Gastroesophageal sphincter (tissue), 4 donors: ENCODE data around the gene F2RL2. TPM values are rescaled to one million over a fixed set of nuclear protein-coding genes. Genes with fewer than 3 reads are reported as not detected.

Experiments used
- ATAC-seq: fragments of 150-250 bp; one replicate; pipeline ENCODE4 v1.9.1; 2016; ENCODE audit warnings: mild to moderate bottlenecking, moderate library complexity
- H3K27ac ChIP-seq, 4 donors: fragments of 200-600 bp; sonication (generic) in 3 of 4; 1 replicate in 3 of 4; 2 replicates in 1 of 4; pipeline ENCODE4 v1.5.1; 2016 to 2019
- H3K27me3 ChIP-seq: fragments of 200-600 bp; sonication (generic); one replicate; pipeline ENCODE4 v1.5.1; 2019
- H3K36me3 ChIP-seq, 2 donors: fragments of 200-600 bp; sonication (generic); one replicate each; pipeline ENCODE4 v1.5.1; 2019; ENCODE audit warnings: control low read depth in 1 of 2
- H3K4me1 ChIP-seq, 3 donors: fragments of 200-600 bp; sonication (generic); 1 replicate in 2 of 3; 2 replicates in 1 of 3; pipeline ENCODE4 v1.5.1; 2016 to 2019; ENCODE audit warnings: control low read depth in 2 of 3
- H3K4me3 ChIP-seq, 2 donors: fragments of 200-600 bp; sonication (generic); one replicate each; pipeline ENCODE4 v1.5.1; 2019; ENCODE audit warnings: mild to moderate bottlenecking in 1 of 2, moderate library complexity in 1 of 2
- H3K9me3 ChIP-seq, 3 donors: fragments of 200-600 bp; sonication (generic); one replicate each; pipeline ENCODE4 v1.5.1; 2017 to 2019; ENCODE audit warnings: control low read depth in 2 of 3
- EP300 ChIP-seq: sonication (generic); formaldehyde crosslinking; IDR thresholded peaks from one replicate; pipeline ENCODE4 v1.6.1; 2017; ENCODE audit warnings: antibody characterized with exemption, mild to moderate bottlenecking
- POLR2A ChIP-seq, 2 donors: fragments of 450-650 bp; IDR thresholded peaks; one replicate each; pipeline ENCODE4 v1.6.1; 2017; ENCODE audit warnings: antibody characterized with exemption in 2 of 2, mild to moderate bottlenecking in 2 of 2, moderate library complexity in 1 of 2
- POLR2AphosphoS5 ChIP-seq: sonication (generic); formaldehyde crosslinking; IDR thresholded peaks from one replicate; pipeline ENCODE4 v1.6.1; 2017; ENCODE audit warnings: antibody characterized with exemption
- WGBS, 2 donors: methylation state at CpG; one replicate each; pipeline ENCODE4 v1.1.5; 2018; ENCODE audit warnings: low coverage in 1 of 2; 5-methylcytosine and 5-hydroxymethylcytosine counted together
- total RNA-seq, 4 donors: library from RNA; depleted of rRNA; stranded (reverse); fragments of >200 nt; gene quantifications; one replicate each; pipeline ENCODE4 v1.1.0, GENCODE V29; 2016
- TF ChIP-seq, protein P1 (sequence below), 4 experiments: fragments of 200-600 bp in 2 of 4; fragments of 450-650 bp in 2 of 4; sonication (generic) in 1 of 4; IDR thresholded peaks; one replicate each; pipeline ENCODE4 v1.5.1; 2017 to 2019; ENCODE audit warnings: antibody characterized with exemption in 4 of 4, mild to moderate bottlenecking in 2 of 4, moderate library complexity in 2 of 4

F2RL2 gene
- total RNA-seq, 4 donors from 2014 or later = 2.4 to 8.4 (median 5.1) TPM

- Histone ChIP-seq H3K27me3 (no peaks in the 10 kb centered on the region), H3K4me3 (no peak overlapping the region), H3K36me3 (no peaks in the 10 kb centered on the region), H3K27ac (no peak overlapping the region), H3K9me3 (no peaks in the 10 kb centered on the region), H3K4me1 (no peaks in the 10 kb centered on the region)
- ATAC-seq = no peak
- TF ChIP-seq POLR2A (IDR thresholded peaks at IDR 0.05) = no peak
- TF ChIP-seq, protein P1, sequence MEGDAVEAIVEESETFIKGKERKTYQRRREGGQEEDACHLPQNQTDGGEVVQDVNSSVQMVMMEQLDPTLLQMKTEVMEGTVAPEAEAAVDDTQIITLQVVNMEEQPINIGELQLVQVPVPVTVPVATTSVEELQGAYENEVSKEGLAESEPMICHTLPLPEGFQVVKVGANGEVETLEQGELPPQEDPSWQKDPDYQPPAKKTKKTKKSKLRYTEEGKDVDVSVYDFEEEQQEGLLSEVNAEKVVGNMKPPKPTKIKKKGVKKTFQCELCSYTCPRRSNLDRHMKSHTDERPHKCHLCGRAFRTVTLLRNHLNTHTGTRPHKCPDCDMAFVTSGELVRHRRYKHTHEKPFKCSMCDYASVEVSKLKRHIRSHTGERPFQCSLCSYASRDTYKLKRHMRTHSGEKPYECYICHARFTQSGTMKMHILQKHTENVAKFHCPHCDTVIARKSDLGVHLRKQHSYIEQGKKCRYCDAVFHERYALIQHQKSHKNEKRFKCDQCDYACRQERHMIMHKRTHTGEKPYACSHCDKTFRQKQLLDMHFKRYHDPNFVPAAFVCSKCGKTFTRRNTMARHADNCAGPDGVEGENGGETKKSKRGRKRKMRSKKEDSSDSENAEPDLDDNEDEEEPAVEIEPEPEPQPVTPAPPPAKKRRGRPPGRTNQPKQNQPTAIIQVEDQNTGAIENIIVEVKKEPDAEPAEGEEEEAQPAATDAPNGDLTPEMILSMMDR (IDR thresholded peaks at IDR 0.05) = no peak
- TF ChIP-seq EP300 = no peak
- no peak for TF ChIP-seq POLR2AphosphoS5
- 70 to 74% methylated on average over 3 of the region's 3 CpGs for WGBS, 2 donors
Measured at GRCh38 chr5:76663573-76663972, 40.4 kb upstream of the F2RL2 start.

GRCh38 chr5:76662521-76662920 is 39.3 kb upstream of the F2RL2 start:
- Histone ChIP-seq H3K4me3 (no peak overlapping the region), H3K36me3 (no peaks in the 10 kb centered on the region), H3K9me3 (no peaks in the 10 kb centered on the region), H3K27me3 (no peaks in the 10 kb centered on the region), H3K27ac (no peak overlapping the region), H3K4me1 (no peaks in the 10 kb centered on the region)
- no peak for ATAC-seq
- TF ChIP-seq POLR2A (IDR thresholded peaks at IDR 0.05) = no peak
- no peak for TF ChIP-seq EP300
- TF ChIP-seq, protein P1 (IDR thresholded peaks at IDR 0.05) = no peak
- no peak for TF ChIP-seq POLR2AphosphoS5
- 76 to 90% methylated on average over 4 to 5 of the region's 5 CpGs for WGBS, 2 donors

- H3K9me3 ChIP-seq = no peaks in the 10 kb centered on the region
- 55 to 60% methylated on average over 1 to 2 of the region's 2 CpGs for WGBS, 2 donors
- H3K36me3 ChIP-seq = no peaks in the 10 kb centered on the region
- no peaks in the 10 kb centered on the region for H3K27me3 ChIP-seq
- no peak overlapping the region for H3K4me3 ChIP-seq
- no peaks in the 10 kb centered on the region for H3K4me1 ChIP-seq
- no peak for ATAC-seq
- H3K27ac ChIP-seq = no peak overlapping the region
- no peak for TF ChIP-seq POLR2A (IDR thresholded peaks at IDR 0.05)
Measured at GRCh38 chr5:76660360-76660759, 37.2 kb upstream of the F2RL2 start.

DNA sequence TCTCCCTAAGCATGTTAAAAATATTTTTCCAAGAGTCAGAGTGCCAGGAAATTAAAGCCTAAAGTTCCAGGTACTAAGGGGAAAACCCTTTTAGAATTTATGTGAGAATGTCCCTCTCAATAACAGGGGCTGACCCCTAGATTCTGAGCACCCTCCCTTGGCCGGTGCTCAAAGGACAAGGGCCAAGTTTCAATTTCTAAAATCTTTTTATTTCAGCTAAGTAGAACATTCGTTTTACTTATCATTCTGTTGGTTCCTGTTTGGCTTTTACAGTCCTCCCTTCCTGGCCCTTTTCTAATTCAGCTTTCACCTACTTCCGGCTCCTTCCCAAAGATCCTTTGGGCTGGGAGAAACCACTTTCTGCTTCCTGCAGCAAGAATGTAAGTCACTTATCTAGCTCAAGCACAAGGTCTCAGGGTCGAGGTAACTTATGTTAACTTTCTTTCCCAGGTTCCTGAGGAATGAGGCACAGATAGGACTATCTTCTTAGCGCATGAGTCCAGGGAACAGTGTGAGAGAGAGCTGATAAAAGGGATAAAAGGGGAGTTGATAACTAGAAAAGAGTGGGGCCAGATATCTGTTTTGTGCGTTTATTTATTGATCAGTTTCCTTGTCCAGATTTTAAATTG is 34.6 kb upstream of the F2RL2 start:
- no peak overlapping the region for H3K4me3 ChIP-seq
- no peaks in the 10 kb centered on the region for H3K27me3 ChIP-seq
- H3K27ac ChIP-seq = no peak overlapping the region
- ATAC-seq = no peak
- H3K9me3 ChIP-seq = no peaks in the 10 kb centered on the region
- TF ChIP-seq POLR2AphosphoS5 = no peak
- TF ChIP-seq POLR2A (IDR thresholded peaks at IDR 0.05) = no peak
- TF ChIP-seq, protein P1 (IDR thresholded peaks at IDR 0.05) = no peak
- no peak for TF ChIP-seq EP300
- H3K4me1 ChIP-seq = no peaks in the 10 kb centered on the region
- no peaks in the 10 kb centered on the region for H3K36me3 ChIP-seq
- whole genome bisulfite sequencing, 2 donors = 49 to 82% methylated on average over 3 to 5 of the region's 6 CpGs

DNA sequence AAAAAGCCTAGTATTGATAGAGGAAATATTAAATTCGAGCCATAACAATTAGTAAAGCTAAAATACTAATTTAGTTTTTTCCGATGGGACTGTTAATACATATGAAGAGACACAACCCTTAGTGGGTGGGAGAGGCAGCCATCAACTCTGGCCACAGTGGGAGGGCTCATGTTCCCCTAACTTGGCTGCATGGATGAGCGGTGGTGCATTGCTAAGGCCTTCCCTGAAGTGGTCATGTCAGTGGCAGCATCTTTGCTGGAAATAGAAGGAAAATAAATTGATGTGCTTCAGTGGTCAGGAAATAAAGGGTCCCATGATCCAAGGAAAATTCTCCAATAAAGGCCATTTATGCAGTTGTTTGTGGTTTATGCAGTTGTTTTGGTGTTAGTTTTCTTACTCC is 33.9 kb upstream of the F2RL2 start:
- Histone ChIP-seq H3K4me1 (no peaks in the 10 kb centered on the region), H3K27me3 (no peaks in the 10 kb centered on the region), H3K4me3 (no peak overlapping the region), H3K27ac (no peak overlapping the region), H3K36me3 (no peaks in the 10 kb centered on the region), H3K9me3 (no peaks in the 10 kb centered on the region)
- no peak for TF ChIP-seq EP300
- no peak for TF ChIP-seq POLR2AphosphoS5
- TF ChIP-seq POLR2A (IDR thresholded peaks at IDR 0.05) = no peak
- TF ChIP-seq, protein P1 (IDR thresholded peaks at IDR 0.05) = no peak
- no peak for ATAC-seq
- WGBS, 2 donors = 87 to 96% methylated on average over 3 of the region's 3 CpGs
